HL-60/S4 treated with phorbol 12-myristate 13-acetate at 8.2 ng/mL for 4 days and 3 days (cell line): ENCODE results near the gene SPAG16.
"Not testable (repeated sequence)": the region's sequence is repeated elsewhere in the genome, so short reads cannot be mapped to it uniquely, and the experiment has no call there.

Source experiments
- in situ Hi-C: fragments of 300-500 bp; cut with MboI; formaldehyde crosslinking; loops from 2 replicates; pipeline ENCODE4 v1.15.0; 2022; ENCODE audit warnings: low sequenced_read_pairs

SPAG16 gene

DNA sequence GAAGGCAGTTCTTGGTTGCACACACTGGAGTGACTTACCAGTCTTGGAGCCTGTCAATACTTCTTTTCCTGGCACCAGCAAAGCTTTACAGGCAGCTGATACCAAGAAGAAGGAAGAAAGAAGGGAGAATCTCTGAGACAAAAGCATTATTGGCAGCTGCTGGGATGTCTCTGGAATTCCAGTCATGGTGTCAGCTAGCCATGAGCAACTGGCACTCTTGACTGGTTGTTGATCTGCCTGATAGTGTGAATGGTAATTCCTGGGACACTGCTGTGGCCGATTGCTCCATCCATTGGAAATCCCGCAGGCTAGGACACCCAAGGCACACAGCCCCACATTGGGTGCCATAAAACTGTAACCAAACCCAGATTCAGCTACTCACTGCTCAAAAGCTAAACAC is 17.8 kb upstream of the SPAG16 start:
- in situ Hi-C loops, result no loop called here

DNA sequence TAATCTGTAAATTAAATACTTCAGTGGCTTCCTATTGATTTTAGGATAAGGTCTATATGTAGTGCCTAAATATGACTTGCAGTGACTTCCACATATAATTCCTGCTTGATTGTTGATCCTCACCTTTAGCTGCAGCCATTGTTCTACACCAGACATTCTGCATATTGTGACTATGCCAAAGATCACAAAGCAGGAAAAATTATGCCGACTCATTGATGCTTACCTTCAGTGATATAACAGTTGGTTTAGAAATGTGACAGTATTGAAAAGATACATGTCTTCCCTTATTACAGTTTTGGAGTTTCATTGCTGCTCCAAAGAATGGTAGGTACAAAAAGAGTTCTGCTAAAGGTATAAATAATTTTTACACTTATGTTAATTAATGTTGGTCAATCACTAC is 12.3 kb upstream of the SPAG16 start:
- in situ Hi-C loops, result no loop called here

- in situ Hi-C loops, result no loop called here
These were observed 10.1 kb upstream of the SPAG16 start for GRCh38 chr2:213274143-213274542.

DNA sequence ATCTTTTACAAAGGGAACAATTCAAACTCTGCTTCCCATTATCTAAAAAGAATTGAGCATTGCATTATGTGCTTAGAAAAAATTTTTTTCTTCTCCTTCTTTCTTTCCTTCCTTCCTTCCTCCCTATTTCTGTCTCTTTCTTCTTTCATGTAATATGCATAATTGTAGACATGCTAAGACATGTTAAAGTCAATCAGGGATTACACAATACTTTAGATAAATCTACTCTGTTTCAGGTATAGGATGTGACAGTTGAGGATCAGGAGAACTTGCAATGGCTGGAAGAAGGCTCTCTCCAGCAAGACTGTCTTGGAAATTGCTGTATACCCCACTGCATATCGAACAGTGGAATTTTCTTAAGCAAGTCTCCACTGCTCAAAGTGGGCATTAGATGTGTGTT is 9.0 kb upstream of the SPAG16 start:
- in situ Hi-C loops, result no loop called here

DNA sequence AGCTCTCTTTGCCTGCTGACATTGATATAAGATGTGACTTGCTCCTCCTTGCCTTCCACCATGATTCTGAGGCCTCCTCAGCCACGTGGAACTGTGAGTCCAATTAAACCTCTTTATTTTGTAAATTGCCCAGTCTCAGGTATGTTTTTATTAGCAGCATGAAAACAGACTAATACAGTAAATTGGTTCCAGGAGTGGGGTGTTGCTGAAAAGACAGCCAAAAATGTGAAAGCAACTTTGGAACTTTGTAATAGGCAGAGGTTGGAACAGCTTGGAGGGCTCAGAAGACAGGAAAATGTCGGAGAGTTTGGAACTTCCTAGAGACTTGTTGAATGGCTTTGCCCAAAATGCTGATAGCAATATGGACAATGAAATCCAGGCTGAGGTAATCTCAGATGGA is 7.1 kb upstream of the SPAG16 start:
- in situ Hi-C loops, result not testable (repeated sequence)

DNA sequence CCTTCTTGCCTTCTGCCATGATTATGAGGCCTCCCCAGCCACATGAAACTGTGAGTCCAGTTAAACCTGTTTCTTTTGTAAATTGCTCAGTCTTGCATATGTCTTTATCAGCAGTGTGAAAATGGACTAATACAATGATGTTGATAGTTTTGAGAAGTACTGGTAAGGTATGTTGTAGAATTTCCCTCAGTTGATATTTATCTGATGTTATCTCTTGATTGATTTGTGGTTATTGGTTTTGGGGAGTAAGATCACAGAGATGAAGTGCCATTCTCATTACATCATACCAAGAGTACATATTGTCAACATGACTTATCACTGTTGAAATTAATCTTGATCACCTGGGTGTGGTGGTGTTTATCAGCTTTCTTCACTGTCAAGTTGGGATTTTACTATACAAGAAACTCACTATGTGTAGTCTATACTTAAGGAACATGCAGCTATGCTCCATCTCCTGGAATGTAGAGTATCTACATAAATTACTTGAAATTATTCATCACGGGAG is 5.1 kb upstream of the SPAG16 start:
- in situ Hi-C loops, result no loop called here

GRCh38 chr2:213279971-213280370 is 4.3 kb upstream of the SPAG16 start:
- in situ Hi-C loops, result no loop called here

- in situ Hi-C loops, result no loop called here
These were observed 3.1 kb upstream of the SPAG16 start for GRCh38 chr2:213281156-213281555.

DNA sequence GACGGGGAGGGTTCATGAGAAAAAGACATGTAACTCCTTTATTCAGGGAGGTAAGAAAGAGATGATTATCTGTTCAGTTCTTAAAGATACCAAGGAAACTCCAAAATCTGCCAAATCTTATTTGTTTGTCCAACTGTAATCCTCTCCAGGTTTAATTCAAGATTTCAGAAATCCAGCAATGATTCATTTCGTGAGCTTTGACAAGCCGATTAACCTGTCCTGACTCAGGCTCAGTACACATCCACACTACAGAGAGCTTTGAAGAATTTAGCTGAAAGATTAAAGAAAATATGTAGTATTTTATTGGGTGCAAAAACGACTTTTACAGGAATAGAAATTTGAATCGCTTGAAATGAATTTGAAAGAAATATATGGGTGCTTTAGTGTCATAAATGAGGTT is 1.1 kb downstream of the SPAG16 start:
- in situ Hi-C loops, result no loop called here

- in situ Hi-C loops, result no loop called here
These were observed 1.9 kb downstream of the SPAG16 start for GRCh38 chr2:213286161-213286560.

DNA sequence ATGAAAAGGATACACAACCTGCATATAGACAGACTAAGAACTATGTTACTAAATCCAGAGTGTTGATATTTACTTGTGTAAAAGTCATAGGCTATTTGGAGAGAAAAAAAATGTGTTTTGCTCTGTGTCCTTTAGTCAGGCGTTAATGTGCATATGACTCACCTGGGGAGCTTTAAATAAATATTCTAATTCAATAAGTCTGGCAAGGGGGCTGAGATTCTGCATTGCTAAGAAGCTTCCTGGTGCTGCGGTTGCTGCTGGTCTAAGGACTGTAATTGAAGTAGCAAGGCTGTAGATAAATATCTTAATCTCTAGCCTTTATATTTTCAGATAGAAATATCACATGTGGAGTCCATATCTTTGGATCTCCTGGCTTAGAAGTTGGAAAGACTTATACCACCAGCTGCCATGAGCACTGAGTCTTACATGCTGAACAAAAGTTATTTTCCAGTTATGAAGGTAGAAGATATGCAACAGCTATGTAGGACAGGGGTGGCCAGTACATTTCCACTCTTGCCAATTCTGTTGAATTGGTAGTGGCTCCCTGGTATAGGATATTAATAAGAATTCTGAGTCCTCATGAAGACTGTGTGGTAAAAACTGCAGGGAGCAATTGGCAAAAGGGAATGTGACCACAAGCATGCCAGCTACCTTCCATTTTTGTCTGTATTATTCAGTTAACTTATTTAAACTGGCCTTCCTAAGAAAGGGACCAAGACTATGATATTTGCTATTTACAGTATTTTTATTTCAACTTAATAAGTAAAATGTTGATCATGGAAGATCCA is 4.8 kb downstream of the SPAG16 start:
- in situ Hi-C loops, result no loop called here

DNA sequence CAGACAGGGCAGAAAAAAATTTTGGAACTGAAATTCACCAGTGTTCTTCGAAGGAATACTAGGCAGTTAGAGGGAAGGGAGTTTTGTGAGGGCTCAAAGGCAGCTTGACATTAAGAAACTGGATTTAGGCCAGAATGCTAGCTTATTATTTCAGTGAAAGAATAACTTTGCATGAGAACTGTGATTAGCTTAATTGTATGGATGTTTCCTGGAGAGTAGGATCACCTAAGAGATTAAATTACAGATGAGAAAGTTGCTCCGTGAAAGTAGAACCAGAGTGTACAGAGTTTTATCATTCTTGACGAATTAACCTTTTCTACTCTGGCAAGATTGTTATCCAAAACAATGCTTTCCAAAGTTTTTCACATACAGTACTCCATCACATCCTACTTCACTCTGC is 6.2 kb downstream of the SPAG16 start:
- in situ Hi-C loops, result no loop called here

- in situ Hi-C loops, result no loop called here
These were observed 12.0 kb downstream of the SPAG16 start for GRCh38 chr2:213296270-213296669.

GRCh38 chr2:213306316-213306942 is 22.2 kb downstream of the SPAG16 start:
- in situ Hi-C loops, result no loop called here

- in situ Hi-C loops, result no loop called here
These were observed 31.1 kb downstream of the SPAG16 start for GRCh38 chr2:213315168-213315876.

GRCh38 chr2:213316001-213316735 is 31.9 kb downstream of the SPAG16 start:
- in situ Hi-C loops, result no loop called here

DNA sequence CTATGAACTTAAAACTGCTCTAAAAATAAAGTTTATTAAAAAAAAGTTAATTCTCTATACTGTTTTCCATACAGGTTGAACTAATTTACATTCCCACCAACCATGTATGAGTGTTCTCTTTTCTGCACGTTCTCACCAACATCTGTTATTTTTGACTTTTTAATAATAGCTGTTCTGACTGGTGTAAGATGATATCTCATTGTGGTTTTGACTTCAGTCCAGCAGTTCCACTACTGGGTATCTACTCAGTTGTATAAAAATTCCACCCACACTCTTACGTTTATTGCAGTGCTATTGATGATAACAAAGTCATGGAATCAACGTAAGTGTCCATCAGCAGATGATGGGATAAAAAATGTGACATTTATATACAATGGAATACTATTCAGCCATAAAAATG is 33.7 kb downstream of the SPAG16 start:
- in situ Hi-C loops, result no loop called here

- in situ Hi-C loops, result no loop called here
These were observed 36.3 kb downstream of the SPAG16 start for GRCh38 chr2:213320604-213321003.

DNA sequence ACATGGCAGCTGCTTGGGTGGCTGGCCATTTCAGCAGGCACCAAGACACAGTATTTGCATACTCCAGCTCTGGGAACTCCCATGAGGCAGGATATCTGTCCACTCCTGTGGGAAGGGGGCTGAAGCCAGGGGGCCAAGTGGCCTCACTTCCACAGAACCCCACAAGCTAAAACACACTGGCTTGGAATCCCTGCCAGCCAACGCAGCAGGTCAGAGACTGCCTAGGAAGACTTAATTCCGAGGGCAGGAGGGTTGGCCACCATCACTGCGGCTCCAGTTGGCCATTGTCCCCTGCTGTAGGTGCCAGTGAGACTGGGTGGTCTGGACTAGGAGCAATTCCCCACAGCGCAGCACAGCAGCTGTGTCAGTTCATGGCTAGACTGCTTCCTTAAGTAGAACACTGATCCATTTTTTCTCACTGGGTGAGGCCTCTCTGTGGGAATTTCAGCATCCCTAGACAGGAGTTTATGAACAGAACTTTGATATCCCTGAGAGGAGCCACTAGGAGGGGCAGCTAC is 52.0 kb downstream of the SPAG16 start:
- in situ Hi-C loops, result no loop called here

GRCh38 chr2:213353419-213353818 is 69.2 kb downstream of the SPAG16 start:
- in situ Hi-C loops, result no loop called here

- in situ Hi-C loops, result no loop called here
These were observed 92.4 kb downstream of the SPAG16 start for GRCh38 chr2:213376644-213377043.
